H1 (cell line): ENCODE results near the gene KLHL7. TPM values are rescaled to one million over a fixed set of nuclear protein-coding genes. Genes with fewer than 3 reads are reported as not detected.

Experiments
- CTCF ChIA-PET: fragments of 300-600 bp; sonication (Branson Sonifier 250); formaldehyde crosslinking; loops from one replicate; lab custom pipeline; 2021; ENCODE audit not compliant: partially characterized antibody; lab: Charles Lee
- POLR2A ChIA-PET: fragments of 300-600 bp; sonication (Branson Sonifier 250); formaldehyde crosslinking; loops from one replicate; lab custom pipeline; 2021; ENCODE audit warnings: inconsistent platforms; ENCODE audit not compliant: partially characterized antibody; lab: Charles Lee
- DNase-seq, 2 experiments: peaks; one replicate each; pipeline versions ENCODE4 v3.0.0 to v3.0.0-alpha.2; 2010 to 2022; ENCODE audit warnings: low spot score in 2 of 2, low read depth in 1 of 2, mixed read lengths in 1 of 2
- FAIRE-seq: peaks from 2 replicates; lab custom pipeline; 2011; peaks lifted over from hg19 to GRCh38; lab: Jason Lieb, UNC
- H2AFZ ChIP-seq: 2 replicates; pipeline ENCODE4 v1.8.1; 2012; ENCODE audit warnings: low read length, inconsistent platforms
- H2AK5ac ChIP-seq: 2 replicates; pipeline ENCODE4 v1.6.1; 2013; ENCODE audit warnings: low read depth, low read length
- H2BK120ac ChIP-seq: replicated peaks from 2 replicates; pipeline ENCODE3; 2013; ENCODE audit warnings: low read depth, low read length, inconsistent platforms
- H2BK12ac ChIP-seq: 2 replicates; pipeline ENCODE4 v1.6.1; 2013; ENCODE audit warnings: low read depth, low read length
- H2BK15ac ChIP-seq: 2 replicates; pipeline ENCODE4 v1.6.1; 2013; ENCODE audit warnings: low read length
- H2BK20ac ChIP-seq: 2 replicates; pipeline ENCODE4 v1.6.1; 2013; ENCODE audit warnings: low read length
- H2BK5ac ChIP-seq: 2 replicates; pipeline ENCODE4 v1.6.1; 2013; ENCODE audit warnings: low read depth, low read length
- H3K14ac ChIP-seq: 2 replicates; pipeline ENCODE4 v1.6.1; 2013; ENCODE audit warnings: inconsistent platforms; ENCODE audit not compliant: insufficient read length
- H3K18ac ChIP-seq: 2 replicates; pipeline ENCODE4 v1.6.1; 2013; ENCODE audit warnings: low read length; ENCODE audit errors: extremely low read depth
- H3K23ac ChIP-seq: 2 replicates; pipeline ENCODE4 v1.6.1; 2013; ENCODE audit warnings: inconsistent platforms; ENCODE audit not compliant: insufficient read length
- H3K23me2 ChIP-seq: 2 replicates; pipeline ENCODE4 v1.6.1; 2013; ENCODE audit warnings: low read depth, low read length
- H3K27ac ChIP-seq: 2 replicates; pipeline ENCODE4 v1.6.1; 2011; ENCODE audit warnings: low read depth, low read length, inconsistent platforms
- H3K27me3 ChIP-seq, 4 experiments: replicated peaks in 1 of 4; 1 replicate in 1 of 4; 2 replicates in 3 of 4; pipeline versions ENCODE4 v1.6.1 to v1.8.1; 2011 to 2013; ENCODE audit warnings: low read length in 3 of 4, mild to moderate bottlenecking in 3 of 4, inconsistent platforms in 2 of 4, mixed read lengths in 2 of 4, moderate library complexity in 1 of 4; ENCODE audit not compliant: control insufficient read depth in 3 of 4, insufficient read depth in 3 of 4; ENCODE audit errors: extremely low read depth in 1 of 4
- H3K36me3 ChIP-seq, 4 experiments: 2 replicates each; pipeline versions ENCODE4 v1.6.1 to v1.8.1; 2011 to 2013; ENCODE audit warnings: mild to moderate bottlenecking in 4 of 4, low read length in 3 of 4, moderate library complexity in 2 of 4, control low read depth in 1 of 4, inconsistent platforms in 1 of 4; ENCODE audit not compliant: insufficient read depth in 4 of 4, control insufficient read depth in 2 of 4
- H3K4ac ChIP-seq: replicated peaks from 2 replicates; pipeline ENCODE3; 2013; ENCODE audit warnings: low read length, low read depth, mixed read lengths, inconsistent platforms; ENCODE audit not compliant: insufficient read length
- H3K4me1 ChIP-seq, 4 experiments: replicated peaks in 1 of 4; 1 replicate in 1 of 4; 2 replicates in 3 of 4; pipeline versions ENCODE4 v1.6.1 to v1.8.1; 2011 to 2013; ENCODE audit warnings: low read length in 3 of 4, inconsistent platforms in 2 of 4, mixed read lengths in 1 of 4; ENCODE audit not compliant: insufficient read depth in 4 of 4, control insufficient read depth in 3 of 4
- H3K4me2 ChIP-seq, 2 experiments: 2 replicates each; pipeline versions ENCODE4 v1.6.1 to v1.8.1; 2011 to 2013; ENCODE audit warnings: low read depth in 2 of 2, low read length in 2 of 2, control low read depth in 1 of 2, inconsistent platforms in 1 of 2, mild to moderate bottlenecking in 1 of 2; ENCODE audit not compliant: insufficient read depth in 1 of 2
- H3K4me3 ChIP-seq, 4 experiments: fragments of 200-600, 300-600 bp in 1 of 4; sonication (generic), shearing (Covaris generic), sonication (Bioruptor Twin) in 1 of 4; 2 replicates each; pipeline versions ENCODE4 v1.5.1 to v1.8.1; 2011 to 2016; ENCODE audit warnings: low read length in 4 of 4, low read depth in 3 of 4, control low read depth in 2 of 4, inconsistent platforms in 2 of 4, mild to moderate bottlenecking in 2 of 4, mixed read lengths in 1 of 4, moderate library complexity in 1 of 4; ENCODE audit not compliant: insufficient read depth in 2 of 4; ENCODE audit errors: extremely low read depth in 1 of 4
- H3K56ac ChIP-seq: replicated peaks from 2 replicates; pipeline ENCODE3; 2013; ENCODE audit warnings: low read depth, mild to moderate bottlenecking, mixed read lengths, low read length, inconsistent platforms; ENCODE audit not compliant: insufficient read length
- H3K79me1 ChIP-seq: 2 replicates; pipeline ENCODE4 v1.6.1; 2013; ENCODE audit warnings: low read depth, low read length, control low read depth
- H3K79me2 ChIP-seq, 2 experiments: 2 replicates each; pipeline versions ENCODE4 v1.6.1 to v1.8.1; 2012 to 2013; ENCODE audit warnings: low read length in 2 of 2, mild to moderate bottlenecking in 2 of 2, inconsistent platforms in 1 of 2; ENCODE audit not compliant: insufficient read depth in 2 of 2, control insufficient read depth in 1 of 2
- H3K9ac ChIP-seq, 4 experiments: replicated peaks in 1 of 4; 1 replicate in 1 of 4; 2 replicates in 3 of 4; pipeline versions ENCODE4 v1.6.1 to v1.8.1; 2011 to 2013; ENCODE audit warnings: low read depth in 3 of 4, low read length in 3 of 4, control low read depth in 2 of 4, mild to moderate bottlenecking in 2 of 4, moderate library complexity in 2 of 4, inconsistent platforms in 1 of 4; ENCODE audit errors: extremely low read depth in 1 of 4
- H3K9me3 ChIP-seq, 2 experiments: 2 replicates each; pipeline versions ENCODE4 v1.6.1 to v1.8.1; 2012 to 2013; ENCODE audit warnings: mild to moderate bottlenecking in 2 of 2, moderate library complexity in 2 of 2, control low read depth in 1 of 2, inconsistent platforms in 1 of 2, low read depth in 1 of 2, low read length in 1 of 2, mixed read lengths in 1 of 2; ENCODE audit not compliant: insufficient read depth in 2 of 2
- H4K20me1 ChIP-seq, 2 experiments: replicated peaks in 1 of 2; 2 replicates each; pipeline versions ENCODE3 to v1.8.1; 2011 to 2013; ENCODE audit warnings: inconsistent platforms in 2 of 2, low read length in 2 of 2, mild to moderate bottlenecking in 1 of 2; ENCODE audit not compliant: insufficient read depth in 2 of 2, control insufficient read depth in 1 of 2
- H4K5ac ChIP-seq: 2 replicates; pipeline ENCODE4 v1.6.1; 2013; ENCODE audit warnings: low read length, low read depth, mixed read lengths, inconsistent platforms; ENCODE audit not compliant: insufficient read length
- H4K8ac ChIP-seq: 2 replicates; pipeline ENCODE4 v1.8.0; 2013; ENCODE audit warnings: mild to moderate bottlenecking, moderate library complexity, low read length, inconsistent platforms; ENCODE audit not compliant: insufficient read depth; ENCODE audit errors: extremely low read depth
- H4K91ac ChIP-seq: replicated peaks from 2 replicates; pipeline ENCODE3; 2013; ENCODE audit warnings: low read length, mixed read lengths, inconsistent platforms; ENCODE audit not compliant: insufficient read length
- FOSL1 ChIP-seq: IDR thresholded peaks from 2 replicates; pipeline ENCODE4 v1.6.1; 2011; ENCODE audit warnings: mild to moderate bottlenecking, low read depth, low read length, moderate library complexity; ENCODE audit not compliant: insufficient read depth
- KDM1A ChIP-seq: fragments of 200-600, 300-600 bp; sonication (generic); IDR thresholded peaks from 2 replicates; pipeline ENCODE4 v1.7.1; 2016; ENCODE audit warnings: mild to moderate bottlenecking, low read length, borderline replicate concordance
- POU5F1 ChIP-seq: IDR thresholded peaks from 2 replicates; pipeline ENCODE4 v1.6.1; 2011; ENCODE audit warnings: low read depth, mild to moderate bottlenecking, low read length, moderate library complexity
- RAD21 ChIP-seq, 2 experiments: IDR thresholded peaks in 1 of 2; conservative IDR thresholded peaks in 1 of 2; 2 replicates each; pipeline ENCODE4 v1.6.1; 2011; ENCODE audit warnings: low read depth in 2 of 2, low read length in 2 of 2, improper control_type of control experiment in 1 of 2, inconsistent platforms in 1 of 2, mild to moderate bottlenecking in 1 of 2, moderate library complexity in 1 of 2
- SP4 ChIP-seq: IDR thresholded peaks from 2 replicates; pipeline ENCODE4 v1.6.1; 2012; ENCODE audit warnings: low read length, inconsistent platforms
- TAF1 ChIP-seq: IDR thresholded peaks from 2 replicates; pipeline ENCODE4 v1.6.1; 2011; ENCODE audit warnings: mild to moderate bottlenecking, low read depth, low read length
- TAF7 ChIP-seq: optimal IDR thresholded peaks from 2 replicates; pipeline ENCODE3; 2011; ENCODE audit warnings: low read depth, mild to moderate bottlenecking, inconsistent platforms, low read length, moderate library complexity, borderline replicate concordance
- YY1 ChIP-seq: IDR thresholded peaks from 2 replicates; pipeline ENCODE4 v1.6.1; 2011; ENCODE audit warnings: low read depth, mild to moderate bottlenecking, low read length
- WGBS, 2 experiments: shearing (Covaris generic) in 1 of 2; methylation state at CpG; one replicate each; pipeline versions ENCODE4 v1.1.6 to v1.1.7; 2013 to 2015; ENCODE audit warnings: low lambda C conversion rate in 2 of 2, mixed read lengths in 2 of 2, inconsistent platforms in 1 of 2, low coverage in 1 of 2, missing lambda C conversion rate in 1 of 2; ENCODE audit not compliant: insufficient replicate concordance in 2 of 2, insufficient coverage in 1 of 2, insufficient read length in 1 of 2; ENCODE audit errors: extremely low coverage in 1 of 2, missing lambda C conversion rate in 1 of 2; 5-methylcytosine and 5-hydroxymethylcytosine counted together
- polyA plus RNA-seq, 7 experiments: library from polyadenylated mRNA; depleted of rRNA in 3 of 7; stranded (reverse) in 5 of 7; unstranded in 2 of 7; fragments of >200 nt in 5 of 7; fragments of 200-250 nt in 2 of 7; gene quantifications; 1 replicate in 5 of 7; 2 replicates in 1 of 7; 4 replicates in 1 of 7; pipeline versions ENCODE4 v1.2.1 to v1.2.3, GENCODE V29; 2011 to 2013; ENCODE audit warnings: missing spikeins in 2 of 7, mixed read lengths in 2 of 7
- total RNA-seq: library from RNA; stranded (reverse); fragmentation: NEBNext Ultra II Directional; extraction: Animal tissue kit (Norgen Biotek cat#: 25700); gene quantifications from 2 replicates; pipeline ENCODE4 v1.2.1, GENCODE V29; 2021

The KLHL7 gene
- total and polyA plus RNA-seq, 2 of the 8 experiments (the other 6 are each of a cell fraction or from before 2014, with no cell fraction given) = 65.3 to 115 TPM

DNA sequence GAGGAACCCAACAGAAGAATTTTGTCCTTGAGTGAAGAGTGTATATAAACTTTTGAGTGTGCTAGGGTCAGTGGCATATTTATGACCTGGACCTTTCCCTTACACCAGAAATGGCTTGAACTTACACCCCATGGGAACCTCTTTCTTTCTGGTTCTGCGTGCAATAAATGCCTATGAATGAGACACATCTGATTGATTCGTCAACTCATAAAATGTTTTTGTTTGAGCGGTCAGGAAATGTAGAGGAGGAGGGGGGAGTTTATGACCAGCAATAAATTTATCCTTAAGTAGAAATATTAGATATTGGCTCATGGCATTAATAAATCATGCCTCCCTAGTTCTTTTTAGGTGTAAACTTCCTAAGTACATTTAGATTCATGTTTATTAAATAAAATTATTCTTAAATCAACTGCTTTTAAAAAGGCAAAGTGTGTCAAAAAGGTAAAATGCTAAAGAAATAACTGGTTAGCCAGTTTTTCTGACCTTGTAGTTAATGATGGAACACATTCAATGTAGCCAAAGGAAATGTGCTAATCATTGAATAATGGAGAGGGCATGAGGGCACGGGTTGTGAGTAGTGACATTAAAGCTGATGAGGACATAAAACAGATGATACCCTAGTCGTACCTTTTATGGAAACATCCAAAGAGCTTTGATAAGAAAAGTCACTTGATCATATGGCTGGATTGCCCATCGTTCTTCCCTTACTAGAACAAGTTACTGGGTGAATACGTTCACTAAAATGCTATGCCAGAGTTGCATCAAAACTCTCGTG, 62.7 kb downstream of the KLHL7 start:
- CTCF ChIA-PET = interaction anchor here (1.0 kb wide), 1 partner anchor 16 kb away, joined by 3 read pairs; no protein-coding TSS in a partner anchor

More for the DNA sequence above, 62.7 kb downstream of the KLHL7 start:
- Histone ChIP-seq H4K8ac (no peak overlapping the region), H2BK5ac (no peak overlapping the region), H3K27me3 (no peaks in the 10 kb centered on the region), H3K4ac (no peak overlapping the region), H2BK15ac (no peak overlapping the region), H3K79me1 (no peaks in the 10 kb centered on the region), H2BK120ac (no peak overlapping the region), H3K23ac (no peak overlapping the region), H3K18ac (no peak overlapping the region), H2BK20ac (no peak overlapping the region), H3K79me2 (no peaks in the 10 kb centered on the region), H4K20me1 (no peaks in the 10 kb centered on the region), H3K23me2 (no peaks in the 10 kb centered on the region), H3K4me1 (no peaks in the 10 kb centered on the region), H3K9me3 (no peaks in the 10 kb centered on the region), H3K36me3 (peaks cover 0 to 18% (median 4%) of the 10 kb centered on the region in 4 experiments; a peak in 5 of 8 replicates), H3K4me2 (no peak overlapping the region), H4K5ac (no peak overlapping the region), H3K56ac (no peak overlapping the region), H2AFZ (no peak overlapping the region), H3K14ac (no peak overlapping the region), H2BK12ac (no peak overlapping the region), H2AK5ac (no peak overlapping the region), H4K91ac (no peak overlapping the region), H3K4me3 (no peak overlapping the region), H3K9ac (no peak overlapping the region), H3K27ac (no peak overlapping the region)
- 96% methylated on average over 8 of the region's 8 CpGs; no CpG with 5 or more reads in 1 of the 2 experiments for WGBS, 2 experiments
- FAIRE-seq (no peak), DNase-seq (no peak)
- POLR2A ChIA-PET = no interaction called here
- TF ChIP-seq TAF1 = no peak
- TF ChIP-seq TAF7 = no peak
- no peak for TF ChIP-seq SP4
- no peak for TF ChIP-seq KDM1A
- TF ChIP-seq POU5F1 = no peak
- TF ChIP-seq FOSL1 = no peak
- TF ChIP-seq YY1 = no peak
- TF ChIP-seq RAD21 (IDR thresholded peaks at IDR 0.05 in 1 of 2, conservative IDR thresholded peaks at IDR 0.05 in 1 of 2; ENCODE audit: low read depth in 2 of 2, low read length in 2 of 2) = no peak
